CD4-positive, alpha-beta memory T cell (primary cell): ENCODE data around the gene LRP1B. TPM values are rescaled to one million over a fixed set of nuclear protein-coding genes. Genes with fewer than 3 reads are reported as not detected.

Experiments used
- CTCF ChIA-PET: fragments of 350-600 bp; sonication (Branson Sonifier 250); formaldehyde crosslinking; loops from one replicate; lab custom pipeline; 2021; ENCODE audit warnings: inconsistent platforms; ENCODE audit not compliant: partially characterized antibody; lab: Charles Lee
- POLR2A ChIA-PET: fragments of 350-600 bp; sonication (Branson Sonifier 250); formaldehyde crosslinking; loops from one replicate; lab custom pipeline; 2021; ENCODE audit not compliant: partially characterized antibody; lab: Charles Lee
- DNase-seq, 5 donors: peaks; one replicate each; pipeline versions ENCODE4 v3.0.0 to v3.0.0-alpha.2; 2020 to 2022; ENCODE audit warnings: mixed read lengths in 1 of 5
- H3K27ac ChIP-seq: one replicate; pipeline ENCODE4 v1.7.0; 2013; ENCODE audit warnings: low read depth, low read length
- H3K27me3 ChIP-seq: 2 replicates; pipeline ENCODE4 v1.7.0; 2013; ENCODE audit warnings: mild to moderate bottlenecking, low read length, moderate library complexity; ENCODE audit not compliant: insufficient read depth
- H3K36me3 ChIP-seq: 2 replicates; pipeline ENCODE4 v1.7.0; 2013; ENCODE audit warnings: mild to moderate bottlenecking, low read length, moderate library complexity; ENCODE audit not compliant: insufficient read depth
- H3K4me1 ChIP-seq: 2 replicates; pipeline ENCODE4 v1.7.0; 2013; ENCODE audit warnings: mild to moderate bottlenecking, low read length, moderate library complexity; ENCODE audit not compliant: insufficient read depth
- H3K4me3 ChIP-seq, 2 donors: one replicate each; pipeline ENCODE4 v1.7.0; 2013; ENCODE audit warnings: low read length in 2 of 2, mild to moderate bottlenecking in 1 of 2
- H3K9me3 ChIP-seq, 2 donors: one replicate each; pipeline ENCODE4 v1.7.0; 2013; ENCODE audit warnings: low read length in 2 of 2, control low read depth in 1 of 2; ENCODE audit not compliant: control insufficient read depth in 1 of 2
- H3K27ac Mint-ChIP-seq, 7 donors: one replicate each; pipeline ENCODE4 v1.8.0; 2020 to 2021; ENCODE audit warnings: mixed read lengths in 7 of 7, mild to moderate bottlenecking in 6 of 7, inconsistent platforms in 3 of 7, moderate library complexity in 3 of 7
- H3K27me3 Mint-ChIP-seq, 2 donors: one replicate each; pipeline ENCODE4 v1.8.0; 2020 to 2021; ENCODE audit warnings: mixed read lengths in 2 of 2
- H3K36me3 Mint-ChIP-seq, 2 donors: one replicate each; pipeline ENCODE4 v1.8.0; 2020 to 2021; ENCODE audit warnings: mixed read lengths in 2 of 2, inconsistent platforms in 1 of 2, mild to moderate bottlenecking in 1 of 2
- H3K4me1 Mint-ChIP-seq, 4 donors: one replicate each; pipeline ENCODE4 v1.8.0; 2020 to 2021; ENCODE audit warnings: mixed read lengths in 4 of 4, mild to moderate bottlenecking in 1 of 4
- H3K4me3 Mint-ChIP-seq, 8 donors: one replicate each; pipeline ENCODE4 v1.8.0; 2020 to 2021; ENCODE audit warnings: mixed read lengths in 8 of 8, mild to moderate bottlenecking in 7 of 8, moderate library complexity in 6 of 8, inconsistent platforms in 3 of 8
- H3K9me3 Mint-ChIP-seq, 8 donors: one replicate each; pipeline ENCODE4 v1.8.0; 2020 to 2021; ENCODE audit warnings: mixed read lengths in 8 of 8, mild to moderate bottlenecking in 5 of 8, inconsistent platforms in 3 of 8, moderate library complexity in 1 of 8
- intact Hi-C: fragments of 100-400 bp; cut with micrococcal nuclease; formaldehyde crosslinking; loops from one replicate; pipeline ENCODE4 v1.15.1; 2023
- polyA plus RNA-seq, 2 donors: library from polyadenylated mRNA; unstranded; fragments of 300-500 nt; fragmentation: Illumina TruSeq; gene quantifications; one replicate each; pipeline ENCODE4 v1.2.3, GENCODE V29; 2021
- total RNA-seq, 2 experiments: library from RNA; stranded (reverse); gene quantifications; one replicate each; pipeline ENCODE4 v1.2.3, GENCODE V29; 2021

LRP1B gene
- total and polyA plus RNA-seq, 4 experiments from 2014 or later = not detected

- ChIA-PET CTCF (no interaction called here), POLR2A (no interaction called here)
- Histone ChIP-seq H3K27ac (no peak overlapping the region), H3K9me3 (no peaks in the 10 kb centered on the region), H3K4me1 (no peaks in the 10 kb centered on the region), H3K36me3 (no peaks in the 10 kb centered on the region), H3K27me3 (no peaks in the 10 kb centered on the region), H3K4me3 (no peak overlapping the region)
- no peaks in the 10 kb centered on the region for H3K36me3 Mint-ChIP-seq
- no peaks in the 10 kb centered on the region for H3K27me3 Mint-ChIP-seq
- intact Hi-C loops = no loop called here
- H3K4me3 Mint-ChIP-seq = no peak overlapping the region
- no peak overlapping the region for H3K27ac Mint-ChIP-seq
- no peak for DNase-seq
- H3K9me3 Mint-ChIP-seq = peaks cover 0 to 15% (median 3%) of the 10 kb centered on the region in 8 donors
- H3K4me1 Mint-ChIP-seq = no peaks in the 10 kb centered on the region
These were observed 529.2 kb downstream of the LRP1B start for GRCh38 chr2:141601511-141602152.

GRCh38 chr2:141599721-141600120 is 531.1 kb downstream of the LRP1B start:
- ChIA-PET CTCF (no interaction called here), POLR2A (no interaction called here)
- peaks cover 0 to 12% (median 3%) of the 10 kb centered on the region in 8 donors for H3K9me3 Mint-ChIP-seq
- Histone ChIP-seq H3K4me1 (no peaks in the 10 kb centered on the region), H3K9me3 (no peaks in the 10 kb centered on the region), H3K4me3 (no peak overlapping the region), H3K36me3 (no peaks in the 10 kb centered on the region), H3K27ac (no peak overlapping the region), H3K27me3 (no peaks in the 10 kb centered on the region)
- no peaks in the 10 kb centered on the region for H3K4me1 Mint-ChIP-seq
- intact Hi-C loops = no loop called here
- DNase-seq = no peak
- peak overlapping the region in 1 of 8 donors; percentile 71 for H3K4me3 Mint-ChIP-seq
- H3K36me3 Mint-ChIP-seq = no peaks in the 10 kb centered on the region
- no peaks in the 10 kb centered on the region for H3K27me3 Mint-ChIP-seq
- peak overlapping the region in 1 of 7 donors; percentile 15 for H3K27ac Mint-ChIP-seq

- Mint-ChIP-seq H3K4me1 (no peaks in the 10 kb centered on the region), H3K4me3 (no peak overlapping the region), H3K36me3 (no peaks in the 10 kb centered on the region), H3K27me3 (no peaks in the 10 kb centered on the region), H3K9me3 (peaks cover 0 to 12% (median 2%) of the 10 kb centered on the region in 8 donors), H3K27ac (no peak overlapping the region)
- DNase-seq = no peak
- Histone ChIP-seq H3K4me3 (no peak overlapping the region), H3K36me3 (no peaks in the 10 kb centered on the region), H3K27ac (no peak overlapping the region), H3K9me3 (no peaks in the 10 kb centered on the region), H3K27me3 (no peaks in the 10 kb centered on the region), H3K4me1 (no peaks in the 10 kb centered on the region)
- ChIA-PET POLR2A (no interaction called here), CTCF (no interaction called here)
- intact Hi-C loops = no loop called here
These were observed 531.8 kb downstream of the LRP1B start for GRCh38 chr2:141598982-141599381.

GRCh38 chr2:141595316-141595920 is 535.4 kb downstream of the LRP1B start:
- peaks cover 0 to 23% (median 10%) of the 10 kb centered on the region in 8 donors for H3K9me3 Mint-ChIP-seq
- no peaks in the 10 kb centered on the region for H3K4me1 ChIP-seq
- H3K27ac ChIP-seq = no peak overlapping the region
- no peaks in the 10 kb centered on the region for H3K27me3 Mint-ChIP-seq
- CTCF ChIA-PET = no interaction called here
- H3K27me3 ChIP-seq = no peaks in the 10 kb centered on the region
- H3K9me3 ChIP-seq = no peaks in the 10 kb centered on the region
- H3K4me1 Mint-ChIP-seq = no peaks in the 10 kb centered on the region
- intact Hi-C loops = no loop called here
- H3K27ac Mint-ChIP-seq = no peak overlapping the region
- H3K36me3 Mint-ChIP-seq = no peaks in the 10 kb centered on the region
- no peak for DNase-seq
- H3K4me3 ChIP-seq = no peak overlapping the region
- no peaks in the 10 kb centered on the region for H3K36me3 ChIP-seq
- no peak overlapping the region for H3K4me3 Mint-ChIP-seq
- POLR2A ChIA-PET = no interaction called here

- Mint-ChIP-seq H3K4me3 (no peak overlapping the region), H3K27me3 (no peaks in the 10 kb centered on the region), H3K4me1 (no peaks in the 10 kb centered on the region), H3K27ac (no peak overlapping the region), H3K36me3 (no peaks in the 10 kb centered on the region), H3K9me3 (peaks cover 0 to 17% (median 10%) of the 10 kb centered on the region in 8 donors)
- Histone ChIP-seq H3K27me3 (no peaks in the 10 kb centered on the region), H3K4me3 (no peak overlapping the region), H3K27ac (no peak overlapping the region), H3K9me3 (no peaks in the 10 kb centered on the region), H3K4me1 (no peaks in the 10 kb centered on the region), H3K36me3 (no peaks in the 10 kb centered on the region)
- DNase-seq = no peak
- intact Hi-C loops = no loop called here
- ChIA-PET POLR2A (no interaction called here), CTCF (no interaction called here)
These were observed 539.0 kb downstream of the LRP1B start for GRCh38 chr2:141591787-141592186.

- H3K4me1 ChIP-seq = no peaks in the 10 kb centered on the region
- POLR2A ChIA-PET = no interaction called here
- no peaks in the 10 kb centered on the region for H3K9me3 ChIP-seq
- H3K27me3 Mint-ChIP-seq = no peaks in the 10 kb centered on the region
- peaks cover 0 to 17% (median 11%) of the 10 kb centered on the region in 8 donors for H3K9me3 Mint-ChIP-seq
- no peak overlapping the region for H3K4me3 Mint-ChIP-seq
- no peaks in the 10 kb centered on the region for H3K27me3 ChIP-seq
- H3K27ac Mint-ChIP-seq = no peak overlapping the region
- DNase-seq = no peak
- H3K4me1 Mint-ChIP-seq = no peaks in the 10 kb centered on the region
- intact Hi-C loops = no loop called here
- no peak overlapping the region for H3K27ac ChIP-seq
- H3K36me3 ChIP-seq = no peaks in the 10 kb centered on the region
- H3K4me3 ChIP-seq = no peak overlapping the region
- CTCF ChIA-PET = no interaction called here
- no peaks in the 10 kb centered on the region for H3K36me3 Mint-ChIP-seq
These were observed 540.2 kb downstream of the LRP1B start for GRCh38 chr2:141590620-141591019.

GRCh38 chr2:141589314-141589713 is 541.5 kb downstream of the LRP1B start:
- intact Hi-C loops = no loop called here
- CTCF ChIA-PET = no interaction called here
- no peak overlapping the region for H3K27ac Mint-ChIP-seq
- DNase-seq = no peak
- H3K4me3 ChIP-seq = no peak overlapping the region
- POLR2A ChIA-PET = no interaction called here
- no peaks in the 10 kb centered on the region for H3K27me3 ChIP-seq
- H3K4me1 ChIP-seq = no peaks in the 10 kb centered on the region
- H3K36me3 Mint-ChIP-seq = no peaks in the 10 kb centered on the region
- H3K9me3 Mint-ChIP-seq = peaks cover 0 to 22% (median 12%) of the 10 kb centered on the region in 8 donors
- no peaks in the 10 kb centered on the region for H3K36me3 ChIP-seq
- H3K27me3 Mint-ChIP-seq = no peaks in the 10 kb centered on the region
- H3K4me1 Mint-ChIP-seq = no peaks in the 10 kb centered on the region
- H3K4me3 Mint-ChIP-seq = no peak overlapping the region
- H3K9me3 ChIP-seq = no peaks in the 10 kb centered on the region
- no peak overlapping the region for H3K27ac ChIP-seq
